ENCODE data around the gene CD302.

GRCh38 chr2:159755788-159756187, 42.2 kb downstream of the CD302 start:
- no peak for TF ChIP-seq POLR2A (IDR thresholded peaks at IDR 0.05)
- TF ChIP-seq CTCF (IDR thresholded peaks at IDR 0.05): no peak
- no peak for TF ChIP-seq EP300 (IDR thresholded peaks at IDR 0.05; ENCODE audit: low read depth)

Data from transverse colon (tissue), 3 donors.